Neuronal stem cell (in vitro differentiated cells): ENCODE results near the gene TBXAS1.
A peak's percentile ranks its signal among the peaks of the same experiment; 100 is the strongest.

Experiments
- DNase-seq: peaks from one replicate; pipeline ENCODE4 v3.0.0-alpha.2; 2013; ENCODE audit warnings: low spot score
- H2AFZ ChIP-seq: one replicate; pipeline ENCODE4 v1.6.1; 2013; ENCODE audit warnings: mild to moderate bottlenecking, low read length, inconsistent platforms
- H2AK5ac ChIP-seq: 2 replicates; pipeline ENCODE4 v1.6.1; 2013; ENCODE audit warnings: low read depth, mild to moderate bottlenecking, inconsistent platforms, low read length, moderate library complexity, mixed read lengths
- H2BK120ac ChIP-seq: 2 replicates; pipeline ENCODE4 v1.6.1; 2013; ENCODE audit warnings: low read depth, mild to moderate bottlenecking, inconsistent platforms, low read length, moderate library complexity, mixed read lengths
- H2BK12ac ChIP-seq: one replicate; pipeline ENCODE4 v1.6.1; 2013; ENCODE audit warnings: low read length, inconsistent platforms
- H2BK15ac ChIP-seq: 2 replicates; pipeline ENCODE4 v1.6.1; 2013; ENCODE audit warnings: mild to moderate bottlenecking, low read length, inconsistent platforms, mixed read lengths
- H2BK5ac ChIP-seq: one replicate; pipeline ENCODE4 v1.6.1; 2013; ENCODE audit warnings: inconsistent platforms, mild to moderate bottlenecking, low read length, moderate library complexity
- H3K14ac ChIP-seq: one replicate; pipeline ENCODE4 v1.6.1; 2013; ENCODE audit warnings: low read length, inconsistent platforms
- H3K18ac ChIP-seq: 2 replicates; pipeline ENCODE4 v1.6.1; 2013; ENCODE audit warnings: low read length, inconsistent platforms
- H3K23ac ChIP-seq: 2 replicates; pipeline ENCODE4 v1.6.1; 2013; ENCODE audit warnings: low read depth, mild to moderate bottlenecking, mixed read lengths, low read length, inconsistent platforms; ENCODE audit not compliant: poor library complexity
- H3K27ac ChIP-seq: replicated peaks from 3 replicates; pipeline ENCODE4 v1.5.1; 2013; ENCODE audit warnings: low read length, inconsistent platforms
- H3K27me3 ChIP-seq, 3 experiments: 2 replicates each; pipeline ENCODE4 v1.6.1; 2013; ENCODE audit warnings: low read length in 3 of 3, mild to moderate bottlenecking in 2 of 3, inconsistent platforms in 1 of 3, low read depth in 1 of 3, mixed read lengths in 1 of 3, moderate library complexity in 1 of 3; ENCODE audit not compliant: control insufficient read depth in 3 of 3, insufficient read depth in 3 of 3
- H3K36me3 ChIP-seq, 2 donors: replicated peaks in 1 of 2; 2 replicates each; pipeline ENCODE4 v1.6.1; 2013; ENCODE audit warnings: low read length in 2 of 2; ENCODE audit not compliant: control insufficient read depth in 2 of 2, insufficient read depth in 2 of 2
- H3K4ac ChIP-seq: 2 replicates; pipeline ENCODE4 v1.6.1; 2013; ENCODE audit warnings: inconsistent platforms, mild to moderate bottlenecking, low read length, moderate library complexity
- H3K4me1 ChIP-seq, 2 donors: 1 replicate in 1 of 2; 2 replicates in 1 of 2; pipeline ENCODE4 v1.6.1; 2013; ENCODE audit warnings: low read length in 2 of 2, low read depth in 1 of 2; ENCODE audit not compliant: control insufficient read depth in 2 of 2, insufficient read depth in 1 of 2
- H3K4me2 ChIP-seq: one replicate; pipeline ENCODE4 v1.6.1; 2013; ENCODE audit warnings: mild to moderate bottlenecking, low read length, inconsistent platforms; ENCODE audit not compliant: insufficient read depth, poor library complexity, severe bottlenecking
- H3K4me3 ChIP-seq, 2 donors: 2 replicates each; pipeline ENCODE4 v1.5.1; 2013; ENCODE audit warnings: low read length in 2 of 2, mild to moderate bottlenecking in 2 of 2, inconsistent platforms in 1 of 2, moderate library complexity in 1 of 2
- H3K79me1 ChIP-seq: one replicate; pipeline ENCODE4 v1.6.1; 2013; ENCODE audit warnings: low read depth, mild to moderate bottlenecking, inconsistent platforms, low read length, moderate library complexity
- H3K9ac ChIP-seq: one replicate; pipeline ENCODE4 v1.6.1; 2013; ENCODE audit warnings: mild to moderate bottlenecking, low read depth, low read length, inconsistent platforms; ENCODE audit not compliant: poor library complexity
- H3K9me3 ChIP-seq, 2 donors: replicated peaks in 1 of 2; 2 replicates each; pipeline versions ENCODE3 to v1.6.1; 2013; ENCODE audit warnings: low read length in 2 of 2, mild to moderate bottlenecking in 2 of 2, inconsistent platforms in 1 of 2, low read depth in 1 of 2, mixed read lengths in 1 of 2, moderate library complexity in 1 of 2; ENCODE audit not compliant: control insufficient read depth in 2 of 2, insufficient read depth in 1 of 2
- H4K8ac ChIP-seq: one replicate; pipeline ENCODE4 v1.6.1; 2013; ENCODE audit warnings: low read depth, mild to moderate bottlenecking, inconsistent platforms, low read length, moderate library complexity
- H4K91ac ChIP-seq: one replicate; pipeline ENCODE4 v1.6.1; 2013; ENCODE audit warnings: low read length, low read depth, mild to moderate bottlenecking, inconsistent platforms; ENCODE audit not compliant: poor library complexity
- WGBS, 2 donors: extraction: QIAGEN DNeasy Blood & Tissue Kit; methylation state at CpG; one replicate each; pipeline ENCODE4 v1.1.7; 2013; ENCODE audit warnings: missing lambda C conversion rate in 2 of 2, mixed read lengths in 1 of 2; ENCODE audit not compliant: insufficient read length in 2 of 2, insufficient replicate concordance in 1 of 2; ENCODE audit errors: extremely low coverage in 2 of 2; 5-methylcytosine and 5-hydroxymethylcytosine counted together

TBXAS1 gene

GRCh38 chr7:139889186-139889871 is 60.3 kb downstream of the TBXAS1 start:
- no CpG with 5 or more reads among the region's 5 CpGs for WGBS, 2 donors
- Histone ChIP-seq H2AK5ac (no peak overlapping the region), H3K4me3 (no peak overlapping the region), H2AFZ (no peak overlapping the region), H3K4ac (no peak overlapping the region), H3K36me3 (no peaks in the 10 kb centered on the region), H3K4me2 (no peak overlapping the region), H4K91ac (no peak overlapping the region), H3K9me3 (no peaks in the 10 kb centered on the region), H3K79me1 (no peaks in the 10 kb centered on the region), H3K27ac (no peak overlapping the region), H3K9ac (no peak overlapping the region), H3K4me1 (peaks cover 0 to 1% of the 10 kb centered on the region in 2 donors), H3K27me3 (peaks cover 0 to 3% (median 0%) of the 10 kb centered on the region in 3 experiments), H2BK12ac (no peak overlapping the region), H4K8ac (no peak overlapping the region), H2BK15ac (no peak overlapping the region), H3K14ac (no peak overlapping the region), H3K23ac (no peak overlapping the region), H2BK120ac (no peak overlapping the region), H3K18ac (no peak overlapping the region), H2BK5ac (no peak overlapping the region)
- no peak for DNase-seq

- H3K27ac ChIP-seq, result no peak overlapping the region
- H3K9me3 ChIP-seq, result no peaks in the 10 kb centered on the region
- no peak overlapping the region for H3K18ac ChIP-seq
- H3K14ac ChIP-seq, result no peak overlapping the region
- H3K36me3 ChIP-seq, result no peaks in the 10 kb centered on the region
- no peak overlapping the region for H2AK5ac ChIP-seq
- no CpG with 5 or more reads among the region's 1 CpG for WGBS, 2 donors
- H2BK120ac ChIP-seq, result no peak overlapping the region
- H2AFZ ChIP-seq, result no peak overlapping the region
- peaks cover 0 to 1% of the 10 kb centered on the region in 2 donors for H3K4me1 ChIP-seq
- H2BK12ac ChIP-seq, result no peak overlapping the region
- H4K8ac ChIP-seq, result no peak overlapping the region
- peaks cover 0 to 3% (median 0%) of the 10 kb centered on the region in 3 experiments for H3K27me3 ChIP-seq
- H2BK15ac ChIP-seq, result no peak overlapping the region
- H3K23ac ChIP-seq, result no peak overlapping the region
- H3K4ac ChIP-seq, result no peak overlapping the region
- no peak overlapping the region for H3K9ac ChIP-seq
- H3K4me2 ChIP-seq, result no peak overlapping the region
- no peak overlapping the region for H2BK5ac ChIP-seq
- no peak overlapping the region for H4K91ac ChIP-seq
- DNase-seq, result no peak
- no peaks in the 10 kb centered on the region for H3K79me1 ChIP-seq
- H3K4me3 ChIP-seq, result no peak overlapping the region
Measured at GRCh38 chr7:139893461-139893860, 64.4 kb downstream of the TBXAS1 start.

- Histone ChIP-seq H3K23ac (no peak overlapping the region), H2BK12ac (no peak overlapping the region), H3K27me3 (peaks cover 0 to 3% (median 0%) of the 10 kb centered on the region in 3 experiments), H3K27ac (no peak overlapping the region), H3K9me3 (no peaks in the 10 kb centered on the region), H3K4me3 (no peak overlapping the region), H3K4me2 (no peak overlapping the region), H2AK5ac (peak overlapping the region; percentile 43), H3K14ac (no peak overlapping the region), H2BK5ac (no peak overlapping the region), H3K36me3 (no peaks in the 10 kb centered on the region), H3K4ac (no peak overlapping the region), H4K8ac (no peak overlapping the region), H2BK15ac (peak overlapping the region; percentile 30), H2BK120ac (no peak overlapping the region), H3K4me1 (peaks cover 0 to 1% of the 10 kb centered on the region in 2 donors), H3K9ac (no peak overlapping the region), H2AFZ (no peak overlapping the region), H4K91ac (no peak overlapping the region), H3K18ac (peak overlapping the region; percentile 42), H3K79me1 (no peaks in the 10 kb centered on the region)
- no CpG with 5 or more reads among the region's 4 CpGs for WGBS, 2 donors
- no peak for DNase-seq
Measured at GRCh38 chr7:139893999-139894398, 64.9 kb downstream of the TBXAS1 start.

- H3K79me1 ChIP-seq, result no peaks in the 10 kb centered on the region
- no peak overlapping the region for H2AK5ac ChIP-seq
- H4K8ac ChIP-seq, result no peak overlapping the region
- no peak overlapping the region for H3K9ac ChIP-seq
- H3K4me3 ChIP-seq, result no peak overlapping the region
- no peaks in the 10 kb centered on the region for H3K9me3 ChIP-seq
- peaks cover 0 to 4% of the 10 kb centered on the region in 2 donors for H3K4me1 ChIP-seq
- H2AFZ ChIP-seq, result no peak overlapping the region
- no peak overlapping the region for H3K4me2 ChIP-seq
- H3K23ac ChIP-seq, result no peak overlapping the region
- H3K36me3 ChIP-seq, result no peaks in the 10 kb centered on the region
- no peak overlapping the region for H2BK120ac ChIP-seq
- H2BK12ac ChIP-seq, result no peak overlapping the region
- H3K27me3 ChIP-seq, result peaks cover 0 to 3% (median 0%) of the 10 kb centered on the region in 3 experiments
- H2BK15ac ChIP-seq, result no peak overlapping the region
- H3K18ac ChIP-seq, result no peak overlapping the region
- H2BK5ac ChIP-seq, result no peak overlapping the region
- WGBS, 2 donors, result no CpG with 5 or more reads among the region's 6 CpGs
- no peak overlapping the region for H3K27ac ChIP-seq
- H3K14ac ChIP-seq, result no peak overlapping the region
- no peak for DNase-seq
- H4K91ac ChIP-seq, result no peak overlapping the region
- H3K4ac ChIP-seq, result no peak overlapping the region
Measured at GRCh38 chr7:139895141-139895829, 66.2 kb downstream of the TBXAS1 start.
